OCI-LY1 (cell line): ENCODE results near the gene ZNF460.

ENCODE experiments used
- H2AFZ ChIP-seq: fragments of 200-600 bp; sonication (generic), shearing (Covaris generic); 2 replicates; pipeline ENCODE4 v1.6.0; 2014; ENCODE audit warnings: antibody characterized with exemption, mild to moderate bottlenecking, low read length
- H3F3A ChIP-seq: fragments of 200-600 bp; sonication (generic), shearing (Covaris generic); 2 replicates; pipeline ENCODE4 v1.6.0; 2014; ENCODE audit warnings: mild to moderate bottlenecking, antibody characterized with exemption, low read length, moderate library complexity; ENCODE audit not compliant: insufficient read depth
- H3K27ac ChIP-seq: fragments of 200-600 bp; sonication (generic); 2 replicates; pipeline ENCODE4 v1.5.1; 2014; ENCODE audit warnings: low read length, mixed run types, mild to moderate bottlenecking, low read depth; ENCODE audit not compliant: poor library complexity, severe bottlenecking
- H3K27me3 ChIP-seq: fragments of 200-600 bp; sonication (generic); 2 replicates; pipeline ENCODE4 v1.6.0; 2014; ENCODE audit warnings: antibody characterized with exemption, mild to moderate bottlenecking, low read length, moderate library complexity; ENCODE audit not compliant: insufficient read depth
- H3K36me3 ChIP-seq: fragments of 200-600 bp; sonication (generic); 2 replicates; pipeline ENCODE4 v1.6.1; 2014; ENCODE audit warnings: mild to moderate bottlenecking, antibody characterized with exemption, low read length, moderate library complexity, mixed read lengths; ENCODE audit not compliant: insufficient read depth
- H3K4me1 ChIP-seq: fragments of 200-600 bp; sonication (generic); 2 replicates; pipeline ENCODE4 v1.5.1; 2014; ENCODE audit warnings: mild to moderate bottlenecking, low read length, moderate library complexity; ENCODE audit not compliant: insufficient read depth, severe bottlenecking
- H3K4me2 ChIP-seq: fragments of 200-600 bp; sonication (generic), shearing (Covaris generic); 2 replicates; pipeline ENCODE4 v1.6.1; 2014; ENCODE audit warnings: low read length
- H3K4me3 ChIP-seq: fragments of 200-600 bp; sonication (generic); 2 replicates; pipeline ENCODE4 v1.5.1; 2014; ENCODE audit warnings: low read length, low read depth, mild to moderate bottlenecking, mixed read lengths; ENCODE audit not compliant: poor library complexity, severe bottlenecking
- H3K79me2 ChIP-seq: fragments of 200-600 bp; shearing (Covaris generic); 2 replicates; pipeline ENCODE4 v1.6.1; 2016; ENCODE audit warnings: mixed run types, low read length, mixed read lengths; ENCODE audit not compliant: insufficient read depth
- H3K9ac ChIP-seq: fragments of 200-600 bp; sonication (generic), shearing (Covaris generic); 2 replicates; pipeline ENCODE4 v1.6.1; 2014; ENCODE audit warnings: mild to moderate bottlenecking, low read length, mixed read lengths
- H3K9me2 ChIP-seq: fragments of 200-600 bp; sonication (generic), shearing (Covaris generic); 2 replicates; pipeline ENCODE4 v1.6.1; 2014; ENCODE audit warnings: low read depth, mild to moderate bottlenecking, low read length, mixed read lengths
- H3K9me3 ChIP-seq: fragments of 200-600 bp; shearing (Covaris generic); 2 replicates; pipeline ENCODE4 v1.6.1; 2014; ENCODE audit warnings: low read length, mixed read lengths
- H4K20me1 ChIP-seq: fragments of 200-600 bp; sonication (generic), shearing (Covaris generic); 2 replicates; pipeline ENCODE4 v1.6.0; 2016; ENCODE audit warnings: mild to moderate bottlenecking, low read length; ENCODE audit not compliant: insufficient read depth
- EZH2 ChIP-seq: fragments of 200-600 bp; sonication (generic), shearing (Covaris generic); IDR thresholded peaks from 2 replicates; pipeline ENCODE4 v1.8.0; 2017; ENCODE audit warnings: borderline replicate concordance, mixed run types, mild to moderate bottlenecking, antibody characterized with exemption, low read length, moderate library complexity, mixed read lengths
- TF ChIP-seq, protein P1 (sequence below): fragments of 200-600 bp; sonication (generic), shearing (Covaris generic); IDR thresholded peaks from 2 replicates; pipeline ENCODE4 v1.5.1; 2017; ENCODE audit warnings: mild to moderate bottlenecking, antibody characterized with exemption, low read length, moderate library complexity, mixed read lengths

The ZNF460 gene

DNA sequence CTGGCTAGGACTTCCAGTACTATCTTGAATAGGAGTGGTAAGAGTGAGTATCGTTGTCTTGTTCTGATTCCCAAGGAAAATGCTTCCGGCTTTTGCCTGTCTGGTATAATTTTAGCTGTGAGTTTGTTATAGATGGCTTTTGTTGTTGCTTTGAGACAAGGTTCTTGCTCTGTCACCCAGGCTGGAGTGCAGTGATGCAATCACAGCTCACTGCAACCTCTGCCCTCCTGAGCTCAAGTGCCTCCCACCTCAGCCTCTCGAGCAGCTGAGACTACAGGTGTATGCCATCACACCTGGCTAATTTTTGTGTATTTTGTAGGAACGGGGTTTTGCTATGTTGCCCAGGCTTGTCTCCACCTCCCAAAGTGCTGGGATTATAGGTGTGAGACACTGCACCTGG lies 33.9 kb downstream of the ZNF460 start:
- H3K79me2 ChIP-seq, result no peaks in the 10 kb centered on the region
- no peaks in the 10 kb centered on the region for H3K9me3 ChIP-seq
- no peak overlapping the region for H3K4me3 ChIP-seq
- H3K9ac ChIP-seq, result no peak overlapping the region
- H2AFZ ChIP-seq, result no peak overlapping the region
- H3K4me2 ChIP-seq, result no peak overlapping the region
- H3K9me2 ChIP-seq, result no peaks in the 10 kb centered on the region
- TF ChIP-seq, protein P1, sequence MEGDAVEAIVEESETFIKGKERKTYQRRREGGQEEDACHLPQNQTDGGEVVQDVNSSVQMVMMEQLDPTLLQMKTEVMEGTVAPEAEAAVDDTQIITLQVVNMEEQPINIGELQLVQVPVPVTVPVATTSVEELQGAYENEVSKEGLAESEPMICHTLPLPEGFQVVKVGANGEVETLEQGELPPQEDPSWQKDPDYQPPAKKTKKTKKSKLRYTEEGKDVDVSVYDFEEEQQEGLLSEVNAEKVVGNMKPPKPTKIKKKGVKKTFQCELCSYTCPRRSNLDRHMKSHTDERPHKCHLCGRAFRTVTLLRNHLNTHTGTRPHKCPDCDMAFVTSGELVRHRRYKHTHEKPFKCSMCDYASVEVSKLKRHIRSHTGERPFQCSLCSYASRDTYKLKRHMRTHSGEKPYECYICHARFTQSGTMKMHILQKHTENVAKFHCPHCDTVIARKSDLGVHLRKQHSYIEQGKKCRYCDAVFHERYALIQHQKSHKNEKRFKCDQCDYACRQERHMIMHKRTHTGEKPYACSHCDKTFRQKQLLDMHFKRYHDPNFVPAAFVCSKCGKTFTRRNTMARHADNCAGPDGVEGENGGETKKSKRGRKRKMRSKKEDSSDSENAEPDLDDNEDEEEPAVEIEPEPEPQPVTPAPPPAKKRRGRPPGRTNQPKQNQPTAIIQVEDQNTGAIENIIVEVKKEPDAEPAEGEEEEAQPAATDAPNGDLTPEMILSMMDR, result no peak
- no peak for TF ChIP-seq EZH2
- H3K4me1 ChIP-seq, result no peaks in the 10 kb centered on the region
- no peaks in the 10 kb centered on the region for H3K36me3 ChIP-seq
- H3F3A ChIP-seq, result no peaks in the 10 kb centered on the region
- no peak overlapping the region for H3K27ac ChIP-seq
- H4K20me1 ChIP-seq, result no peaks in the 10 kb centered on the region
- no peaks in the 10 kb centered on the region for H3K27me3 ChIP-seq

DNA sequence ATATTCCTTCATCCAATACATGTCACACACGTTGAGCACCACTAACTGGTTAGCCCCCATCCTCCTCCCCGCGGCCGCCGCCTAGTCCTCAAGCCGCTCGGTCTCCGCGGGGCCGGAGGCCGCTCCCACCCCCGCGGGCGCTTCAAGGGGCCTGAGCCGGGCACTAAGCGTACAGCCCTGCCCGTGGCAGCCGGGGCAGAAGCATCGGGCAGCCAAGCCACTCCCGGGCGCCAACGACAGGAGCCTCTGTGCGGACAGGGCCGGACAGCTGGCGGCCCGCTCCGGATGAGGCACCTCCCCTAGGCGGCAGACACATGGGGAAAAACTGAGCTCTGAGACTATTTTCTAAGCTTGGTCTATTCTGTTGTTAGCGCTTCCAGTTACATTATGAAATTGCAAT lies 37.2 kb downstream of the ZNF460 start:
- H3K9me2 ChIP-seq, result no peaks in the 10 kb centered on the region
- H3K27me3 ChIP-seq, result no peaks in the 10 kb centered on the region
- H3K9ac ChIP-seq, result no peak overlapping the region
- peaks cover 19% of the 10 kb centered on the region for H3K79me2 ChIP-seq
- no peaks in the 10 kb centered on the region for H3K36me3 ChIP-seq
- no peak overlapping the region for H3K4me2 ChIP-seq
- H4K20me1 ChIP-seq, result no peaks in the 10 kb centered on the region
- no peaks in the 10 kb centered on the region for H3K9me3 ChIP-seq
- no peaks in the 10 kb centered on the region for H3F3A ChIP-seq
- H3K27ac ChIP-seq, result no peak overlapping the region
- TF ChIP-seq EZH2, result no peak
- TF ChIP-seq, protein P1, result no peak
- no peak overlapping the region for H3K4me3 ChIP-seq
- H3K4me1 ChIP-seq, result peaks cover 23% of the 10 kb centered on the region
- no peak overlapping the region for H2AFZ ChIP-seq

DNA sequence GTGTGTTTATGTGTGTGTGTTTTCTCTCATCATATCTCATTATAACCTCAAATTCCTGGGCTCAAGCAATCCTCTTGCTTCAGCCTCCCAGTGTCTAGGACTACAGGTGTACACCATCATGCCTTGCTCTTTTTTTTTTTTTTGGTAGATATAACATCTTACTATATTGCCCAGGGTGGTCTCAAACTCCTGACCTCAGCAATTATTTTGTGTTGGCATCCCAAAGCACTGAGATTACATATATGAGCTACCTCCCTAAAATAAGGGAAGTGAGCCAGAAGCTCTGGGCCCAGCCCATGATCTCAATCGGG lies 39.5 kb downstream of the ZNF460 start:
- H3K4me1 ChIP-seq, result peaks cover 24% of the 10 kb centered on the region
- H3K9ac ChIP-seq, result peak overlapping the region; percentile 90
- no peaks in the 10 kb centered on the region for H3F3A ChIP-seq
- no peaks in the 10 kb centered on the region for H3K9me2 ChIP-seq
- no peaks in the 10 kb centered on the region for H3K27me3 ChIP-seq
- H3K4me3 ChIP-seq, result peak overlapping the region; percentile 82
- no peaks in the 10 kb centered on the region for H3K9me3 ChIP-seq
- H3K36me3 ChIP-seq, result peaks cover 15% of the 10 kb centered on the region
- peaks cover 23% of the 10 kb centered on the region for H3K79me2 ChIP-seq
- H4K20me1 ChIP-seq, result no peaks in the 10 kb centered on the region
- peak overlapping the region; percentile 34 for H3K27ac ChIP-seq
- H2AFZ ChIP-seq, result 0 out of 2 replicates have a peak overlapping the region, but pooled peaks have one; percentile 3
- TF ChIP-seq EZH2, result no peak
- TF ChIP-seq, protein P1, result no peak
- H3K4me2 ChIP-seq, result peak overlapping the region; percentile 81
